Cardiac fibroblast (primary cell): ENCODE measurements around the gene FLOT1.

Experiments
- DNase-seq, 2 donors: peaks; one replicate each; pipeline versions ENCODE4 v3.0.0 to v3.0.0-alpha.2; 2010; ENCODE audit warnings: low read depth in 2 of 2
- H3K4me3 ChIP-seq, 2 donors: replicated peaks in 1 of 2; 1 replicate in 1 of 2; 2 replicates in 1 of 2; pipeline ENCODE4 v1.5.1; 2011; ENCODE audit warnings: low read depth in 2 of 2, low read length in 2 of 2, mild to moderate bottlenecking in 2 of 2, moderate library complexity in 1 of 2
- TF ChIP-seq, protein P1 (sequence below): IDR thresholded peaks from one replicate; pipeline ENCODE4 v1.5.1; 2011; ENCODE audit warnings: low read depth, mild to moderate bottlenecking, low read length, inconsistent platforms

Gene FLOT1

GRCh38 chr6:30685157-30686008 is 57.1 kb downstream of the FLOT1 start:
- peak; percentile 33 to 55 for DNase-seq
- peak overlapping the region; percentile 85 to 94 for H3K4me3 ChIP-seq
- TF ChIP-seq, protein P1, sequence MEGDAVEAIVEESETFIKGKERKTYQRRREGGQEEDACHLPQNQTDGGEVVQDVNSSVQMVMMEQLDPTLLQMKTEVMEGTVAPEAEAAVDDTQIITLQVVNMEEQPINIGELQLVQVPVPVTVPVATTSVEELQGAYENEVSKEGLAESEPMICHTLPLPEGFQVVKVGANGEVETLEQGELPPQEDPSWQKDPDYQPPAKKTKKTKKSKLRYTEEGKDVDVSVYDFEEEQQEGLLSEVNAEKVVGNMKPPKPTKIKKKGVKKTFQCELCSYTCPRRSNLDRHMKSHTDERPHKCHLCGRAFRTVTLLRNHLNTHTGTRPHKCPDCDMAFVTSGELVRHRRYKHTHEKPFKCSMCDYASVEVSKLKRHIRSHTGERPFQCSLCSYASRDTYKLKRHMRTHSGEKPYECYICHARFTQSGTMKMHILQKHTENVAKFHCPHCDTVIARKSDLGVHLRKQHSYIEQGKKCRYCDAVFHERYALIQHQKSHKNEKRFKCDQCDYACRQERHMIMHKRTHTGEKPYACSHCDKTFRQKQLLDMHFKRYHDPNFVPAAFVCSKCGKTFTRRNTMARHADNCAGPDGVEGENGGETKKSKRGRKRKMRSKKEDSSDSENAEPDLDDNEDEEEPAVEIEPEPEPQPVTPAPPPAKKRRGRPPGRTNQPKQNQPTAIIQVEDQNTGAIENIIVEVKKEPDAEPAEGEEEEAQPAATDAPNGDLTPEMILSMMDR: peak; percentile 31

DNA sequence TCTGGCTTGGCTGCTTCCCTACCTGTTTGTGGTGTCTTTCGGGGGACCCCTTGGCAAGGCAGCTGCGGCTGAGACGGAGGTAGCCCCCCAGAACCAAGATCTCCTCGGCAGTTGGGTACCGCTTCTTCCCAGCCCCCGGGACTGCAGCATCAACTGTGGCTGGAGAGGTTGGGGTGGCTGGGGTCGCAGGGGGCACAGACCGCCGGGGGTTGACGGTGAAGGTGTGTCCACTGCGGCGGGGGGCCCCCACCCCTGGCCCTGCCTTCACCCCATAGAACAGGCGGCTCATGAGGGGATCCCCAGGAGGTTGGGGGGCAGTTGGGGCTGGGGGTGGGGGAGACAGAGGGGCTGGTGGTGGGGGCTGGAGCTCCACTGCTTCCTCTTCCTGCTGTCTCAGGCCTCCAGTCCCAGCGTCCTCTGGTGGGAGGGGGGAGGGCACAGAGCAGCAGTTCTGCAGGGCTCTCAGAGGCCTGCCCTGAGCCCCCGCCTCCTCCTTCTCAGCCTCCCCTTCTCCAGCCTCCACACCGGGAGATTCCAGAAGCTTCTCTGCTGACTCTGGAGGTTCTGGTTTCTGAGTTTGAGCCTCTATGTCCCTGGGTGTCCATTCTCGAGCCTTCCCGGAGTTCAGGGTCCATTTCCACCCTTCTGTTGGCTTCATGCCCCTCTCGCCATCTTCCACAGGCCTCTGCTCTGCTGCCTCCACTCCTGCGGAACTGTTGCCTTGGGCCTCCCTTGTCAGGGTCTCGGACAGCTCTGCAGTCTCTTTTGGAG is 57.9 kb downstream of the FLOT1 start:
- H3K4me3 ChIP-seq: peak overlapping the region; percentile 85 to 94
- TF ChIP-seq, protein P1: no peak
- peak; percentile 47 to 62 for DNase-seq

DNA sequence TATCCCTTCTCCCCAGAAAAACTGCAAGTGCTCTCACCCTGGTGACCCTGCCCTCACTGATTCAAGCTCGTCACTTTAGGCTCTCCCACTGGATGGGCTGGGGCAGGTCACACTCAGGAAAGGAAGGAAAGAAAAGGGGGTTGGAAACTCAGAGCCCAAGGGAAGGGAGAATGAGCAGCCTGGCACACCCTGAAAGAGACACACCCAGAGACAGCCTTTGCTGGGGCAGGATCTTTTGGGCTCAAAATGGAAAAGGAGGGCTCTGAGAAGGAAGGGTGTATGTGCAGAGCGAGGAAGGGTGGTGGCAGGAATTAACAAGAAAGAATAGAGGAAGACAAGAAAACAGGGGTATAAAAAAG is 58.5 kb downstream of the FLOT1 start:
- peak overlapping the region; percentile 85 to 94 for H3K4me3 ChIP-seq
- no peak for DNase-seq
- TF ChIP-seq, protein P1: no peak

- peak overlapping the region; percentile 85 to 94 for H3K4me3 ChIP-seq
- TF ChIP-seq, protein P1: no peak
- peak in 1 of 2 donors; percentile 25 for DNase-seq
These were observed 59.1 kb downstream of the FLOT1 start for GRCh38 chr6:30683183-30683979.

DNA sequence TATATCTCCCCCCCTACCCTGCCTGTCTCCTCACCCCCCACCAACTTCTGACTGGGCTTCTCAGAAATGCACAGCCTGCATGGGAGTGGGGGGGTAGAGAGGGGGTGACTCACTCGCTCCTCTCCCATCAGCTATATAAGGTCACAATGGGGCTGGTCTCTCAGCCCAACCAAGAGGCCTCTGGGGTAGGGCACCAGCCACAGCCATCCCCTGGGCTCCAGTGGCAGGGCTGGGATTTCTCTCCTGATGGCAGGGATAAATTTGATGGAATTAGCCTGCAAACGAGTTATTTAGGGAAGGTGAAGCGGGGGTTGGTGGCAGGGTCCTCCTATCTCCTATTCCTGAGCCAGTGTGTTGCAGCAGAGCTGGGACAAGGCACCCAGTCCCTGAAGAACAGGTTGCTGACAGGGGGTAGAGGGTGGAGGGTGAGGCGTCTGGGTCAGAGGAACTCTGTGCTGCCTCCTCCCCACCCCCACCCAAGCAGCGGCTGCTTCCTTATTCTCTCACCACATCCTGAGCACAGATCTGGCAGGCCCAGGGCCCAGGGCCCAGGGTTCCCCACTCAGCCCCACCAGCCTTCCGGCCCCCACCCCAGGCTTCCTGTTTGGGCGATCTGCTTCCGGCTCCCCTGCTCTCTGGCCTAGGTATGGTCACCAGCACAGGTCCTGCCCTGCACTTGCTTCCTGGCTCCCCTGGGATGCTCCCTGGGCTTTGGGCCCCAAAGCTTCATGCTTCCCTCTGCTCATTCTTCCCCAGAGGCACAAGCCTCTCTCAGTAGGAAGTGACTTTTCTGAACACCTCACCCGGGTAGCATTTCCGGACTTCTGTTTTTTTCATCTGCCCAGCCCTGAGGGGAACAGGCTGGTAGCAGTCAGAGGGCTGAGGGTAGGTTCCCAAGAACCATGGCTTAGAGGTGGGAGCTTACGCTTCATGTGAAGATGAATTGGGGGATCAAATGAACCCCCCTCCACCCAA is 60.1 kb downstream of the FLOT1 start:
- TF ChIP-seq, protein P1: no peak
- peak; percentile 82 to 87 for DNase-seq
- peak overlapping the region; percentile 85 to 94 for H3K4me3 ChIP-seq
